Measurements from ENCODE around the gene THEM4. TPM values are rescaled to one million over a fixed set of nuclear protein-coding genes. Genes with fewer than 3 reads are reported as not detected.
A peak's percentile ranks its signal among the peaks of the same experiment; 100 is the strongest.

THEM4 gene
- total RNA-seq, 2 experiments from 2014 or later, result 7.2 to 21.5 TPM

DNA sequence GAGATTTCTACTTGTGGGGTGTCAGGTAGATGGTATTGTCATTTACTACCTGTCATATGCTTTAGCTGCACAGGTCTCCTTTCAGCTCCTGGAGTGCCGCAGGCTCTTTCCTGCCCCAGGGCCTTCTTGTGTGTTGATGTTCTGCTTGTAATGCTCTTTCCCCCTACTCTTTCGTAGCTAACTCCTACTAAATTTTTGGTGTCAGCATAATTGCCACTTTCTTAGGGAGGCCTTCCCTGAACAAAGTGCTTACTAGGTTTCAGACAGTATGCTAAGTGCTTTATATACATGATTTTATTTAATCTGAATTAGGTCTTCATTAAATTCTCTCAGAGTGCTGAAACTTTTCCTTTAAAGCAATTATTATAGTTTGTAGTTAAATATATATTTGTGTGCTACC lies 4.8 kb upstream of the THEM4 start:
- no peak overlapping the region for H3K4me3 ChIP-seq (ENCODE audit: low read depth, low read length, poor library complexity, severe bottlenecking)
- POLR2A ChIA-PET, result no interaction called here
- no peak overlapping the region for H2AFZ ChIP-seq (ENCODE audit: low read length)
- no TSS peak for BruUV-seq (replicated peaks)
- CTCF ChIA-PET (ENCODE audit: unreplicated experiment), result no interaction called here
- no peak overlapping the region for H3K27ac ChIP-seq (ENCODE audit: low read depth, low read length, poor library complexity, severe bottlenecking)
- no peak for DNase-seq (ENCODE audit: low spot score)
- no peak overlapping the region for H3K4me2 ChIP-seq (ENCODE audit: low read length)
- H3K4me1 ChIP-seq (ENCODE audit: insufficient read depth, low read length, poor library complexity, severe bottlenecking), result peaks cover 8% of the 10 kb centered on the region
- no peaks in the 10 kb centered on the region for H3K79me2 ChIP-seq (ENCODE audit: insufficient read depth, low read depth, low read length)
- H3K9me3 ChIP-seq (ENCODE audit: low read length), result 0 out of 2 replicates have a peak, but pooled peaks cover 5% of the 10 kb centered on the region
- no peaks in the 10 kb centered on the region for H4K20me1 ChIP-seq (ENCODE audit: insufficient read depth, low read length)
- intact Hi-C loops (cut with micrococcal nuclease; ENCODE audit: unreplicated experiment), result no loop called here
- TF ChIP-seq, protein P1, sequence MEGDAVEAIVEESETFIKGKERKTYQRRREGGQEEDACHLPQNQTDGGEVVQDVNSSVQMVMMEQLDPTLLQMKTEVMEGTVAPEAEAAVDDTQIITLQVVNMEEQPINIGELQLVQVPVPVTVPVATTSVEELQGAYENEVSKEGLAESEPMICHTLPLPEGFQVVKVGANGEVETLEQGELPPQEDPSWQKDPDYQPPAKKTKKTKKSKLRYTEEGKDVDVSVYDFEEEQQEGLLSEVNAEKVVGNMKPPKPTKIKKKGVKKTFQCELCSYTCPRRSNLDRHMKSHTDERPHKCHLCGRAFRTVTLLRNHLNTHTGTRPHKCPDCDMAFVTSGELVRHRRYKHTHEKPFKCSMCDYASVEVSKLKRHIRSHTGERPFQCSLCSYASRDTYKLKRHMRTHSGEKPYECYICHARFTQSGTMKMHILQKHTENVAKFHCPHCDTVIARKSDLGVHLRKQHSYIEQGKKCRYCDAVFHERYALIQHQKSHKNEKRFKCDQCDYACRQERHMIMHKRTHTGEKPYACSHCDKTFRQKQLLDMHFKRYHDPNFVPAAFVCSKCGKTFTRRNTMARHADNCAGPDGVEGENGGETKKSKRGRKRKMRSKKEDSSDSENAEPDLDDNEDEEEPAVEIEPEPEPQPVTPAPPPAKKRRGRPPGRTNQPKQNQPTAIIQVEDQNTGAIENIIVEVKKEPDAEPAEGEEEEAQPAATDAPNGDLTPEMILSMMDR (conservative IDR thresholded peaks at IDR 0.05; ENCODE audit: low read length), result no peak
- TF ChIP-seq EZH2phosphoT487 (IDR thresholded peaks at IDR 0.05; ENCODE audit: borderline replicate concordance, low read depth, low read length), result no peak
- no peaks in the 10 kb centered on the region for H3K9me2 ChIP-seq (ENCODE audit: insufficient read depth, low read length)
- H3K36me3 ChIP-seq (ENCODE audit: insufficient read depth, low read length), result no peaks in the 10 kb centered on the region

- Histone ChIP-seq H3K79me2 (ENCODE audit: insufficient read depth, low read depth, low read length) (no peaks in the 10 kb centered on the region), H3K4me3 (ENCODE audit: low read depth, low read length, poor library complexity, severe bottlenecking) (no peak overlapping the region)
- BruUV-seq (replicated peaks), result no TSS peak
Observed at GRCh38 chr1:151912973-151913372, 3.7 kb upstream of the THEM4 start.

GRCh38 chr1:151908228-151908691 lies 1.1 kb downstream of the THEM4 start:
- Histone ChIP-seq H2AFZ (ENCODE audit: low read length) (no peak overlapping the region; the same call in 1 of the 2 replicates), H3K27ac (ENCODE audit: low read depth, low read length, poor library complexity, severe bottlenecking) (no peak overlapping the region), H3K4me2 (ENCODE audit: low read length) (peak overlapping the region; percentile 67), H3K9me3 (ENCODE audit: low read length) (peaks cover 19% of the 10 kb centered on the region), H3K36me3 (ENCODE audit: insufficient read depth, low read length) (peaks cover 21% of the 10 kb centered on the region), H3K9me2 (ENCODE audit: insufficient read depth, low read length) (no peaks in the 10 kb centered on the region), H3K4me1 (ENCODE audit: insufficient read depth, low read length, poor library complexity, severe bottlenecking) (peaks cover 11% of the 10 kb centered on the region), H4K20me1 (ENCODE audit: insufficient read depth, low read length) (no peaks in the 10 kb centered on the region), H3K79me2 (ENCODE audit: insufficient read depth, low read depth, low read length) (no peaks in the 10 kb centered on the region), H3K4me3 (ENCODE audit: low read depth, low read length, poor library complexity, severe bottlenecking) (peak overlapping the region; percentile 70)
- DNase-seq (ENCODE audit: low spot score), result peak; percentile 27
- BruUV-seq (replicated peaks), result TSS peak; percentile 82
- no peak for TF ChIP-seq EZH2phosphoT487 (IDR thresholded peaks at IDR 0.05; ENCODE audit: borderline replicate concordance, low read depth, low read length)
- TF ChIP-seq, protein P1 (conservative IDR thresholded peaks at IDR 0.05; ENCODE audit: low read length), result peak; percentile 72; the same call in 1 of the 2 replicates
- intact Hi-C loops (cut with micrococcal nuclease; ENCODE audit: unreplicated experiment), result loop anchor here (2.0 to 10.0 kb wide), 3 partner anchors 19 to 113 kb away; partner anchors contain the start of gene TDRKH
- POLR2A ChIA-PET, result interaction anchor here (1.7 kb wide), 1 partner anchor 12 kb away, joined by 16 read pairs; no protein-coding TSS in a partner anchor
- CTCF ChIA-PET (ENCODE audit: unreplicated experiment), result no interaction called here

More at GRCh38 chr1:151912973-151913372, 3.7 kb upstream of the THEM4 start:
- Histone ChIP-seq H4K20me1 (ENCODE audit: insufficient read depth, low read length) (no peaks in the 10 kb centered on the region), H3K9me2 (ENCODE audit: insufficient read depth, low read length) (no peaks in the 10 kb centered on the region), H3K36me3 (ENCODE audit: insufficient read depth, low read length) (peaks cover 3% of the 10 kb centered on the region), H3K9me3 (ENCODE audit: low read length) (peaks cover 9% of the 10 kb centered on the region), H3K4me2 (ENCODE audit: low read length) (no peak overlapping the region), H2AFZ (ENCODE audit: low read length) (no peak overlapping the region), H3K4me1 (ENCODE audit: insufficient read depth, low read length, poor library complexity, severe bottlenecking) (peaks cover 11% of the 10 kb centered on the region), H3K27ac (ENCODE audit: low read depth, low read length, poor library complexity, severe bottlenecking) (no peak overlapping the region)
- no peak for DNase-seq (ENCODE audit: low spot score)
- no peak for TF ChIP-seq EZH2phosphoT487 (IDR thresholded peaks at IDR 0.05; ENCODE audit: borderline replicate concordance, low read depth, low read length)
- TF ChIP-seq, protein P1 (conservative IDR thresholded peaks at IDR 0.05; ENCODE audit: low read length), result no peak
- POLR2A ChIA-PET, result no interaction called here
- CTCF ChIA-PET (ENCODE audit: unreplicated experiment), result no interaction called here
- intact Hi-C loops (cut with micrococcal nuclease; ENCODE audit: unreplicated experiment), result no loop called here
